OCI-LY3 (cell line): ENCODE measurements around the gene GATA1.

Source experiments
- H2AFZ ChIP-seq: fragments of 200-600, 300-600 bp; shearing (Covaris generic); 2 replicates; pipeline ENCODE4 v1.6.0; 2014; ENCODE audit warnings: antibody characterized with exemption, low read depth, low read length
- H3K27ac ChIP-seq: fragments of 200-600, 300-600 bp; sonication (generic); 2 replicates; pipeline ENCODE4 v1.5.1; 2014; ENCODE audit warnings: mild to moderate bottlenecking, low read length, moderate library complexity, mixed read lengths
- H3K27me3 ChIP-seq: fragments of 200-600, 300-600 bp; sonication (generic); 2 replicates; pipeline ENCODE4 v1.6.1; 2014; ENCODE audit warnings: low read depth, low read length, mixed read lengths
- H3K36me3 ChIP-seq: fragments of 200-600, 300-600 bp; sonication (generic); replicated peaks from 2 replicates; pipeline ENCODE3; 2014; ENCODE audit warnings: low read depth, low read length, mixed read lengths
- H3K4me1 ChIP-seq: fragments of 300-600, 200-600 bp; sonication (generic); 2 replicates; pipeline ENCODE4 v1.6.1; 2014; ENCODE audit warnings: low read length, mixed read lengths
- H3K4me2 ChIP-seq: fragments of 200-600, 300-600 bp; sonication (generic); 2 replicates; pipeline ENCODE4 v1.6.1; 2014; ENCODE audit warnings: low read length, mixed read lengths
- H3K4me3 ChIP-seq: fragments of 300-600, 200-600 bp; sonication (generic); 2 replicates; pipeline ENCODE4 v1.5.1; 2014; ENCODE audit warnings: antibody characterized with exemption, mild to moderate bottlenecking, low read length, moderate library complexity
- H3K79me2 ChIP-seq: fragments of 300-600, 200-600 bp; shearing (Covaris generic); 2 replicates; pipeline ENCODE4 v1.6.1; 2014; ENCODE audit warnings: mild to moderate bottlenecking, low read length, mixed read lengths
- H3K9ac ChIP-seq: fragments of 300-600, 200-600 bp; shearing (Covaris generic); 2 replicates; pipeline ENCODE4 v1.6.0; 2014; ENCODE audit warnings: mild to moderate bottlenecking, low read length, moderate library complexity
- H3K9me3 ChIP-seq: fragments of 200-600, 300-600 bp; shearing (Covaris generic); 2 replicates; pipeline ENCODE4 v1.6.1; 2014; ENCODE audit warnings: low read length, mixed read lengths; ENCODE audit not compliant: insufficient read depth
- H4K20me1 ChIP-seq: fragments of 200-600, 300-600 bp; sonication (generic); 2 replicates; pipeline ENCODE4 v1.6.1; 2016; ENCODE audit warnings: low read length, mixed read lengths; ENCODE audit not compliant: insufficient read depth
- CTCF ChIP-seq: fragments of 200-600, 300-600 bp; sonication (generic); IDR thresholded peaks from 2 replicates; pipeline ENCODE4 v1.5.1; 2014; ENCODE audit warnings: antibody characterized with exemption, low read length, low read depth
- EZH2phosphoT487 ChIP-seq: fragments of 200-600 bp; shearing (Covaris generic); IDR thresholded peaks from 2 replicates; pipeline ENCODE4 v1.6.1; 2018; ENCODE audit warnings: antibody characterized with exemption, mixed run types, low read depth

The GATA1 gene

GRCh38 chrX:48786825-48787504, 575 bp downstream of the GATA1 start:
- Histone ChIP-seq H3K27me3 (no peaks in the 10 kb centered on the region), H3K79me2 (no peaks in the 10 kb centered on the region), H2AFZ (no peak overlapping the region), H3K4me2 (no peak overlapping the region), H3K9ac (no peak overlapping the region), H3K27ac (no peak overlapping the region), H3K4me3 (no peak overlapping the region), H3K4me1 (no peaks in the 10 kb centered on the region), H3K36me3 (no peaks in the 10 kb centered on the region), H3K9me3 (no peaks in the 10 kb centered on the region), H4K20me1 (no peaks in the 10 kb centered on the region)
- TF ChIP-seq CTCF, result no peak
- no peak for TF ChIP-seq EZH2phosphoT487

GRCh38 chrX:48787505-48788443, 1.4 kb downstream of the GATA1 start:
- no peaks in the 10 kb centered on the region for H3K9me3 ChIP-seq
- no peaks in the 10 kb centered on the region for H3K36me3 ChIP-seq
- H3K4me3 ChIP-seq, result no peak overlapping the region
- H3K27me3 ChIP-seq, result no peaks in the 10 kb centered on the region
- TF ChIP-seq EZH2phosphoT487 (no peak), CTCF (no peak)
- no peak overlapping the region for H2AFZ ChIP-seq
- no peak overlapping the region for H3K27ac ChIP-seq
- no peak overlapping the region for H3K9ac ChIP-seq
- no peaks in the 10 kb centered on the region for H4K20me1 ChIP-seq
- no peaks in the 10 kb centered on the region for H3K4me1 ChIP-seq
- H3K79me2 ChIP-seq, result no peaks in the 10 kb centered on the region
- no peak overlapping the region for H3K4me2 ChIP-seq

GRCh38 chrX:48789366-48790220, 3.2 kb downstream of the GATA1 start:
- no peaks in the 10 kb centered on the region for H4K20me1 ChIP-seq
- H3K9me3 ChIP-seq, result no peaks in the 10 kb centered on the region
- H3K4me2 ChIP-seq, result no peak overlapping the region
- no peak overlapping the region for H3K9ac ChIP-seq
- no peaks in the 10 kb centered on the region for H3K79me2 ChIP-seq
- no peak overlapping the region for H3K27ac ChIP-seq
- TF ChIP-seq CTCF, result no peak
- no peak for TF ChIP-seq EZH2phosphoT487
- H3K27me3 ChIP-seq, result no peaks in the 10 kb centered on the region
- no peak overlapping the region for H2AFZ ChIP-seq
- H3K4me3 ChIP-seq, result no peak overlapping the region
- no peaks in the 10 kb centered on the region for H3K36me3 ChIP-seq
- H3K4me1 ChIP-seq, result no peaks in the 10 kb centered on the region
